ENCODE results near the gene BAMBI.

The BAMBI gene

DNA sequence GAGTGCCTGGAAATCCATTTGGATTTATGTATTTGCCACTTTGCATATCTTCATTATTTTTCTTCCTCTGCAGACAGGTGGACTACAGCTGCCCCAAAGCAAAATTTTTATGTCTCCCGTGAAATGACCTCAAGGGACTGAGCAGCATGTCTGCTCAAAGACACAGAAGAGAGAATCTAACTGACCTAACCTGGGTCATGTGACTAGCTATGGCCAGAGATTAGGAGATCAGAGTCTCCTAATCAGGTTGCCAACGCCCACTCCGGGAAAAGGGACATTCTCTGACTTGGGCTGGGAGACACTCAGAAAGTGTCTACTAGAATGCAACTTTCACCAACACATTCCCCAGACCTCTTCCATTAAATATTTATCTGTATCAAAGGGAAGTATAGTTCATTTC, 2.5 kb upstream of the BAMBI start:
- DNase-seq (ENCODE audit: low read depth in 2 of 3, low spot score in 1 of 3) = no peak

DNA sequence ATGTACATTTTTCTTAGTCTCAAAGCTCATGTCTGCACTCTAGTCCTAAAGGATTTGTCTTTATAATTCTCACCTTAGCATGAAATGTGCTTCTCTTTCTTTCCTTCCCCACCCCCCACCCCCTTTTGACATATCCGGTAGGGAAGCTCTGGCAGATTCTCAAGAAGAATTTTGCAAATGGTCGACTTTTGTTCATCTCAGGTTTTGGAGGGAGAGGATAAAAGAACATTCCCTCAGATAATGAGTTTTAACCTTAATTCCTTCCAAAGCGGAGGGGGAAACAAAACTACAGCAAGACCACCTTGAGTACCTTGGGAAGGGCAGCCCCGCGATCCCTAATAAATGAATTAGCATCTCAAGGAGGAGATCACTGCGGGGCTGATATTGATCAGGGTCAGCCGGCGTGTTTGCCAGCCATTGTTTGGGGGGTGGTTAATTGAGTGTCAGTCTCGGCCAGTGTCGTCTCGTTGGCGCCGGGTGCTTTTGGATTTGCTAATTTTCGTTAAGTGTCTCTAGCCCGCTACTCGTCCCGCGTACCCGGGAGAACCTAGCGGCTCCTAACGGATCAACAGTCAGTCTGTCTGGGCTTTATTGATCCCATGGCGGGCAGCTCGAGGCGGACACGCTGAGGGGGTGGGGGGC, 874 bp upstream of the BAMBI start:
- no peak for DNase-seq (ENCODE audit: low read depth in 2 of 3, low spot score in 1 of 3)

- DNase-seq (ENCODE audit: low read depth in 2 of 3, low spot score in 1 of 3) = no peak
Measured at GRCh38 chr10:28677888-28678686, 766 bp downstream of the BAMBI start.

DNA sequence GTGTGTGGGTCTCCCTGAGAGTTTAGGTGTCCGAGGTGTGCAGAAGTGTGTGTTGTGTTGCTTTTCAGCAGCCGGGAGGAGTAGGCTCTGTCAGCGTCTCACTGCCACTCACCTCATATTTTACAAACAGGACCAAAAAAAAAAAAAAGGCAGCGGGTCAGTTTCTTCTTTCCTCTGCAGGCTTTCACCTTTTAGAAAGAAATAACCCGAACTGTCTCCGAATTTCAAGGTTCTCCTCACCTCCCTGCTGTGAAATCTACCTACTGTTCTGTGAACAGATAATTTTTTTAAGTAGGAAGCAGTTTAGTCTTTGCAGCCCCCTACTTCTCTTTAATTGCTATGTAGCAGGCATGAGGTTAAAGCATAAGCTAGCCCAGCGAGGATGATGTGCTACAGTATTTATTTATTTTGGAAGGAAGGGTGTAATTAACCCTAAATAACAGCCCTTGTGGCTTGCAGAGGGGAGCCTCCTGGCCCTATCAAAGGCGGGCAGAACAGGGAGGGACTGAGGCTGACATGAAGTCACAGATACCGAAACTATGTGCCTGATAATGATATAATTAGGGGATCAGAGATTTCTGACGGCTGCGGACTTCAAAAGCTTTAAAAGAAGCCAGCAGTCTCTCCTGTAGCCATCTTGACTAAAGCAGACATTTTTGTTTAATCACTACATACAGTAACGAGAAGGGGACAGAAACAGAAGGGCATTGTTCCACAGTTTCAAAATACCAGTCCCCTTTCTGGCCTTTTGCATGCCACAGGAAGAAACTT, 1.6 kb downstream of the BAMBI start:
- no peak for DNase-seq (ENCODE audit: low read depth in 2 of 3, low spot score in 1 of 3)

DNA sequence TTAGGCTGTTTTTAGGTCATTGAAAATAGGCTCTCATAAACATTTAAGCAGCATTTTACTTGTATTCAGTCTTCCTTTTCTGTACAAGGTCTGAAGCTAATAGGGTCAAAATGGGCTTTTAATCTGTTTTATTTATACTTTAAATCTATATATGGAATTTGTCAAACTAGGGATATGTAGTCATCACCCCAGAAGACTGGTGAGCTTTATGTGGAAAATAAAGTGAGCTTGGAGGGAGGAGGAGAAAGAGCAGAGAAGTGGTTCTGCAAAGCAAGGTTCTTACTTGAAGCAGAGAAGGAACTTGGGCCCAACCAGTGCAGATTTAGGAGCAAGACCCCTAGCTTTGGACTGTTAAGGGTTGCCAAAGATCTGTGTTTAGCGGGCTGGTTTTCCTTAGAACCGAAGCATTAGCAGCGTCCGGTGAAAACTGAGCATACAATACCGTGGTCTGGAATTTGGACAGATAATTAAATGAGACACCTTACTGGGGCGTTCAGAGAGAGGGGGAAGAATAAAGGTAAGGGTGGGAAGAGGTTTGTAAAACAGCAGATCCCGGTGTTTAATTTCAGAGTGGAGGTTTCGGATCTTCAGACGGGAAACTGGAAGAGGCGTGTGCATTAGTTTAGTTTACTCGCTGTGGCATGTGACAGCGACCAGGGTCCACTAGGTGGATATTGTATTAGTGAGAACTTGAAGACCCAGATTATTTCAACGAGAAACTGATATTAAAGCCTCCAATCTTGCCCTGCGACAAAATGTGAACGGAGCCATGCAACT, 2.4 kb downstream of the BAMBI start:
- no peak for DNase-seq (ENCODE audit: low read depth in 2 of 3, low spot score in 1 of 3)

GRCh38 chr10:28680358-28680752, 3.0 kb downstream of the BAMBI start:
- DNase-seq (ENCODE audit: low read depth in 2 of 3, low spot score in 1 of 3) = no peak

DNA sequence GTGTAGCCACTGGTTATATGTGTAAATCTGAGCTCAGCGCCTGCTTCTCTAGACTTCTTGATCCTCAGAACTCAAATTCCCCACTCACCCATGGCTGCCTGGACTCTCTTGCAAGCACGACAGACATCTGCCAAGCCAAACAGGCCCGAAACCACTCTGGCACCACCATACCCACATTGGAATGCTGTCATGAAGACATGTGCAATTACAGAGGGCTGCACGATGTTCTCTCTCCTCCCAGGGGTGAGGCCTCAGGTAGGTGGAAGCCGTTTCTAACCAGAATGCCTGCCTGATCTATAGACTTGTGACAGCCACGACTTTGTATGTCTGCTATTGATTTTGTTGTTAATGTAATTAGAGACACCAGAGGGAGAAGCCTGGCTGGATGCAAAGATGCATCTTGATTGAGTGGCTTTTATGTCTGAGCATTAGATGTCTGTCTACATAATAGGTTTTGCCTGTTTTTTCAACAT, 4.0 kb downstream of the BAMBI start:
- no peak for DNase-seq (ENCODE audit: low read depth in 2 of 3, low spot score in 1 of 3)

DNA sequence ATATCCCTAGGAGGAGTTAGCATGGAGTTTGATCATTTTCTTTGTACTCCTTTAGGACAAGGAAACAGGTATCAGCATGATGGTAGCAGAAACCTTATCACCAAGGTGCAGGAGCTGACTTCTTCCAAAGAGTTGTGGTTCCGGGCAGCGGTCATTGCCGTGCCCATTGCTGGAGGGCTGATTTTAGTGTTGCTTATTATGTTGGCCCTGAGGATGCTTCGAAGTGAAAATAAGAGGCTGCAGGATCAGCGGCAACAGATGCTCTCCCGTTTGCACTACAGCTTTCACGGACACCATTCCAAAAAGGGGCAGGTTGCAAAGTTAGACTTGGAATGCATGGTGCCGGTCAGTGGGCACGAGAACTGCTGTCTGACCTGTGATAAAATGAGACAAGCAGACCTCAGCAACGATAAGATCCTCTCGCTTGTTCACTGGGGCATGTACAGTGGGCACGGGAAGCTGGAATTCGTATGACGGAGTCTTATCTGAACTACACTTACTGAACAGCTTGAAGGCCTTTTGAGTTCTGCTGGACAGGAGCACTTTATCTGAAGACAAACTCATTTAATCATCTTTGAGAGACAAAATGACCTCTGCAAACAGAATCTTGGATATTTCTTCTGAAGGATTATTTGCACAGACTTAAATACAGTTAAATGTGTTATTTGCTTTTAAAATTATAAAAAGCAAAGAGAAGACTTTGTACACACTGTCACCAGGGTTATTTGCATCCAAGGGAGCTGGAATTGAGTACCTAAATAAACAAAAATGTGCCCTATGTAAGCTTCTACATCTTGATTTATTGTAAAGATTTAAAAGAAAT, 4.8 kb downstream of the BAMBI start:
- no peak for DNase-seq (ENCODE audit: low read depth in 2 of 3, low spot score in 1 of 3)

DNA sequence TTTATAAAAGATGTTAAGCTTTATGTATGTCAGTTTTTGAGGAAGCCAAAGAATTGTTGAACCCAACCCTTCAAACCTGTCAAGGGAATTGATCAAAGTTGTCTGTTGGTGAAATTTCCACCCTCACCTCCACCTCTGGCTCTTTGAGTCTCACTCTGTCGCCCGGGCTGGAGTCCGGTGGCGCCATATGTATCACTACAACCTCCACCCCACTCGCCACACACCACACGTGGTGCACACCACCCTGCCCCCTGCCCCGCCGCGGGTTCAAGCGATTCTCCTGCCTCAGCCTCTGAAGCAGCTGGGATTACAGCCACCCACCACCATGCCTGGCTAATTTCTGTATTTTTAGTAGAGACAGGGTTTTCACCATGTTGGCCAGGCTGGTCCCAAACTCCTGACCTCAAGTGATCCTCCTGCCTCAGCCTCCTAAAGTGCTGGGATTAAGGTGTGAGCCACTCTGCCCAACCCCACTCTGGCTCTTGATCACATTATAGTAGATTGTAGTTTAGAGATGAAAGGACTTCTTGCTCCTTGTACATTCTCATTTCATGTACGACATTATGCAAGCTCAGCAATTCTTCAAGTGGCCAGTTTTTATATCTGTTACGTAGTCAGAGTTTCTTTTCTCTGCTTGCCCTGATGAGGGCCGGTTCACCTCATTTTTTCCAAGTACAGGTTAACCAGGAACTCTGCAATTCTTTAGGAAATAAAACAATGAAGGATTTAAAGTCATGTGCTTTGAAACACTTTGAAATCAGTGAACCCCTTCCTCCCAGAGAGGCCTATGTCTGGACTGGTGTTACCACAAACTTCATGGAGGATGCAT, 7.0 kb downstream of the BAMBI start:
- DNase-seq (ENCODE audit: low read depth in 2 of 3, low spot score in 1 of 3) = no peak

DNA sequence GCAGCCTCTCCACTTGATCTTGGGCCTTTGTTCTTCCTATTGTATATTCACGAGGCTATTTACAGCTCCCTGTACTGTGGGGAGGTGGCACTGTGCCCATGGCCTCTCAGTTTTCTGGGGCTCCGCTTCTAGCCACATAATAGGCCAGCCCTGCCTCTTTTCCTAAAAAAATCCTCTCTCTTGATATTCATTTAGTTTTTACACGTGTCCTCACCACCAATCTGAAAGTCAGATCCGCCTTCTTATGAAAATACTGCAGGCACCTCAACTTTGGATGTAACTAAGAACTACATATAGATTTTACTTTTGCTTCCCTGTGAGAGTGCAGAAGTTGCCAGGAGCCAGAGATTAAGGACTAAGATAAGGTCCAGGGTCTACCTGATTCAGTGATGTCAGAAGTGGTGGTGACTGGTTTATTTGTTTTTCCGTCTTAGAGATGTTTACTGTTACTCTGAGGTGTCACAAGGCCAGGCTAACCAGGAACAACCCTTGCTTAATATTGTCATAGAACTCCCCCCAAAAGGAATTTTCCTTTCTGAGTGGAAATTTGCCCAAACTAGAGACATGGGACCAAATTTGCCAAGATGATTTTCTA, 7.8 kb downstream of the BAMBI start:
- DNase-seq (ENCODE audit: low read depth in 2 of 3, low spot score in 1 of 3) = no peak

- no peak for DNase-seq (ENCODE audit: low read depth in 2 of 3, low spot score in 1 of 3)
Measured at GRCh38 chr10:28685717-28686116, 8.4 kb downstream of the BAMBI start.

GRCh38 chr10:28686835-28687682, 9.7 kb downstream of the BAMBI start:
- no peak for DNase-seq (ENCODE audit: low read depth in 2 of 3, low spot score in 1 of 3)

DNA sequence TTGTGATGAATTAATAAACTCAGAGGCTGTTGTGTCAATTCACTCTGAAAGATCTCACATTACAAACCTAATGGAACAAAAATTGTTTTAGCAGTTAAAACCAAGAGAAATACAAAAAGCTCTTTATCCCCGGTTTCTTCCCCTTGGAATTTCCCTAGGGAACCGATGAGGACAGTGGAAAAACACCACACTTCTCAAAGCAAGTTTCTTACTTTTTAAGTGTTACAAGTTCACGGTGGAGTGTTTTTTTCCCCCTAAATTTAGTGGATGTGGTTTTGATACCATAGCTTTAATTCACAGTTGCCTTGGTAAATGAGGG, 10.3 kb downstream of the BAMBI start:
- DNase-seq (ENCODE audit: low read depth in 2 of 3, low spot score in 1 of 3) = no peak

GRCh38 chr10:28690545-28690944, 13.2 kb downstream of the BAMBI start:
- DNase-seq (ENCODE audit: low read depth in 2 of 3, low spot score in 1 of 3) = no peak

GRCh38 chr10:28691187-28691694, 13.9 kb downstream of the BAMBI start:
- no peak for DNase-seq (ENCODE audit: low read depth in 2 of 3, low spot score in 1 of 3)

- DNase-seq (ENCODE audit: low read depth in 2 of 3, low spot score in 1 of 3) = no peak
Measured at GRCh38 chr10:28692050-28692449, 14.7 kb downstream of the BAMBI start.

DNA sequence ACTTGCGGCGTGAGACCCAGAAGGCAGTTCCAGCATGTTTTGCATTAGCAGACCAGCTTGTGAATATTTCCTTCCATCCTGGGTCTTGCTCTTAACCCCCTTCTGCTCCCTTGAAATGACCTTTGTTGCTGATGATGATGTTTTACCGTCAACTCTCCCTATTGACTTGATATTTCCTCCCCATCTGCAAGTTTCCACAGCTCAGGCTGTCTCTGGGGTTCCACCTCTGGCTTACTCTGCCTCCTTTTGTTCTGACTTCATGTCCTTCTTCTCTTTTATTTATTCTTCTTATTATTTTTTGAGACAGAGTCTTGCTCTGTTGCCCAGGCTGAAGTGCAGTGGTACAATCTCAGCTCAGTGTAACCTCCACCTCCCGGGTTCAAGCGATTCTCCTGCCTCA, 17.2 kb downstream of the BAMBI start:
- no peak for DNase-seq (ENCODE audit: low read depth in 2 of 3, low spot score in 1 of 3)

DNA sequence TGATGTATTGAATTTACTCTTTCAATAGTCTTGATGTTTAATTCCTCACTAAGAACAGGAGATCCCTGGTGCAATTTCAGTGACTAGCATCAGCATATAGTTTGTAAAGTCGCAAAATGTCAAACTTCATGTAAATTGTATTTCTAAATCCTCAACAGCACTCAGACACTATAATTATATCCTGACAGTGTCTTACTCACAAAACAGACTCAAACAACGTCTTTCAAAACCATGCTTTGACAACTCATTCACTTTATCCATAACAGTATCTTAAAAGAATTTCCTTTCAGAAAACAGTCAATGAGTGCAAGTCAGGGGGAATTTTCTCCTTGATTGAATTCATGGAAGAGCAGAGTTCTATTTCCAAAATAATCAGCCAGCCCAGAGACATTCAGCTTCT, 20.8 kb downstream of the BAMBI start:
- DNase-seq (ENCODE audit: low read depth in 2 of 3, low spot score in 1 of 3) = no peak
